GM12891 (cell line): ENCODE measurements around the gene DUSP22.
"Not testable (repeated sequence)": the region's sequence is repeated elsewhere in the genome, so short reads cannot be mapped to it uniquely, and the experiment has no call there.

Experiments
- POLR2A ChIP-seq: IDR thresholded peaks from 2 replicates; pipeline ENCODE4 v1.6.1; 2011; ENCODE audit warnings: low read depth, low read length, control low read depth
- POLR2AphosphoS5 ChIP-seq: IDR thresholded peaks from 2 replicates; pipeline ENCODE4 v1.6.1; 2011; ENCODE audit warnings: low read depth, low read length, control low read depth
- POU2F2 ChIP-seq: IDR thresholded peaks from 2 replicates; pipeline ENCODE4 v1.6.1; 2011; ENCODE audit warnings: low read depth, mild to moderate bottlenecking, control low read depth, low read length, moderate library complexity
- SPI1 ChIP-seq: IDR thresholded peaks from 2 replicates; pipeline ENCODE4 v1.6.1; 2011; ENCODE audit warnings: low read depth, low read length, control low read depth
- TAF1 ChIP-seq: IDR thresholded peaks from 2 replicates; pipeline ENCODE4 v1.6.1; 2011; ENCODE audit warnings: low read depth, low read length, control low read depth

GRCh38 chr6:371851-372250 lies 79.6 kb downstream of the DUSP22 start:
- TF ChIP-seq POLR2A, POLR2AphosphoS5, TAF1, SPI1, POU2F2: not testable (repeated sequence)
